Parathyroid adenoma (tissue), 2 donors: Measurements from ENCODE around the gene GPX6.

Source experiments
- H2AFZ ChIP-seq: fragments of 300-600 bp; sonication (generic); one replicate; pipeline ENCODE4 v1.7.0; 2017; ENCODE audit warnings: antibody characterized with exemption, mild to moderate bottlenecking
- H3K27ac ChIP-seq: fragments of 300-600 bp; sonication (generic); one replicate; pipeline ENCODE4 v1.7.0; 2017
- H3K27me3 ChIP-seq: fragments of 300-600 bp; sonication (generic); one replicate; pipeline ENCODE4 v1.7.0; 2017; ENCODE audit warnings: low read length; ENCODE audit not compliant: control insufficient read depth, insufficient read depth
- H3K36me3 ChIP-seq: fragments of 300-600 bp; sonication (generic); one replicate; pipeline ENCODE4 v1.7.0; 2017; ENCODE audit warnings: low read length; ENCODE audit not compliant: control insufficient read depth, insufficient read depth
- H3K4me1 ChIP-seq: fragments of 300-600 bp; sonication (generic); one replicate; pipeline ENCODE4 v1.7.0; 2017; ENCODE audit warnings: control low read depth
- H3K4me2 ChIP-seq: fragments of 300-600 bp; sonication (generic); one replicate; pipeline ENCODE4 v1.7.0; 2017; ENCODE audit warnings: low read length
- H3K4me3 ChIP-seq: fragments of 300-600 bp; sonication (generic); one replicate; pipeline ENCODE4 v1.7.0; 2017; ENCODE audit warnings: low read depth, low read length
- H3K79me2 ChIP-seq: fragments of 300-600 bp; sonication (generic); one replicate; pipeline ENCODE4 v1.7.0; 2017; ENCODE audit warnings: control low read depth
- H3K9ac ChIP-seq: fragments of 300-600 bp; sonication (generic); one replicate; pipeline ENCODE4 v1.7.0; 2017; ENCODE audit warnings: mild to moderate bottlenecking
- H3K9me3 ChIP-seq: fragments of 300-600 bp; sonication (generic); one replicate; pipeline ENCODE4 v1.7.0; 2017; ENCODE audit warnings: low read length; ENCODE audit not compliant: control insufficient read depth
- TF ChIP-seq, protein P1 (sequence below): fragments of 300-600 bp; sonication (generic); IDR thresholded peaks from one replicate; pipeline ENCODE4 v1.7.0; 2017; ENCODE audit warnings: antibody characterized with exemption, mild to moderate bottlenecking
- donor health status: primary hyperparathyroidism.

GPX6 gene

DNA sequence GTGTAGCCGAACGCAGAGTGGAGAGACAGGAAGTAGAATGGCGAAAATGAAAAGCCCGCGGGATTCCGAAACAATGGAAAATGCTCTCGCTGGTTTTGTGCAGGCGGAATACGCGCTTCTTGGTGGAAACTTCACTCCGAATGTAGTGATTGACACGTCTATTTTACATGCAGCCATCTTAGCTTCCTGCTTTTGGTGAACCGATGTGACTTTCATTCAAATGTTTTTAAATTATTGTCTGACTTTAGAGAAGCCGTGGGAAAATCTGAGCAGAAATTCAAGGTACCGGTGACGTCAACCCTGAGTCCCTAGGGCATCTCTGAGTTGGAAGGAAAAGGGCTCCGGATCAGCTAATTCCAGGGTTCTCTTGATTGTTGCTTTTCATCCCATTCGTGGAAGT lies 21.5 kb upstream of the GPX6 start:
- no peaks in the 10 kb centered on the region for H3K27me3 ChIP-seq
- H3K9me3 ChIP-seq, result no peaks in the 10 kb centered on the region
- TF ChIP-seq, protein P1, sequence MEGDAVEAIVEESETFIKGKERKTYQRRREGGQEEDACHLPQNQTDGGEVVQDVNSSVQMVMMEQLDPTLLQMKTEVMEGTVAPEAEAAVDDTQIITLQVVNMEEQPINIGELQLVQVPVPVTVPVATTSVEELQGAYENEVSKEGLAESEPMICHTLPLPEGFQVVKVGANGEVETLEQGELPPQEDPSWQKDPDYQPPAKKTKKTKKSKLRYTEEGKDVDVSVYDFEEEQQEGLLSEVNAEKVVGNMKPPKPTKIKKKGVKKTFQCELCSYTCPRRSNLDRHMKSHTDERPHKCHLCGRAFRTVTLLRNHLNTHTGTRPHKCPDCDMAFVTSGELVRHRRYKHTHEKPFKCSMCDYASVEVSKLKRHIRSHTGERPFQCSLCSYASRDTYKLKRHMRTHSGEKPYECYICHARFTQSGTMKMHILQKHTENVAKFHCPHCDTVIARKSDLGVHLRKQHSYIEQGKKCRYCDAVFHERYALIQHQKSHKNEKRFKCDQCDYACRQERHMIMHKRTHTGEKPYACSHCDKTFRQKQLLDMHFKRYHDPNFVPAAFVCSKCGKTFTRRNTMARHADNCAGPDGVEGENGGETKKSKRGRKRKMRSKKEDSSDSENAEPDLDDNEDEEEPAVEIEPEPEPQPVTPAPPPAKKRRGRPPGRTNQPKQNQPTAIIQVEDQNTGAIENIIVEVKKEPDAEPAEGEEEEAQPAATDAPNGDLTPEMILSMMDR, result no peak
- H3K4me3 ChIP-seq, result no peak overlapping the region
- no peak overlapping the region for H2AFZ ChIP-seq
- no peaks in the 10 kb centered on the region for H3K79me2 ChIP-seq
- no peak overlapping the region for H3K4me2 ChIP-seq
- no peak overlapping the region for H3K27ac ChIP-seq
- no peaks in the 10 kb centered on the region for H3K4me1 ChIP-seq
- H3K36me3 ChIP-seq, result no peaks in the 10 kb centered on the region
- H3K9ac ChIP-seq, result no peak overlapping the region

DNA sequence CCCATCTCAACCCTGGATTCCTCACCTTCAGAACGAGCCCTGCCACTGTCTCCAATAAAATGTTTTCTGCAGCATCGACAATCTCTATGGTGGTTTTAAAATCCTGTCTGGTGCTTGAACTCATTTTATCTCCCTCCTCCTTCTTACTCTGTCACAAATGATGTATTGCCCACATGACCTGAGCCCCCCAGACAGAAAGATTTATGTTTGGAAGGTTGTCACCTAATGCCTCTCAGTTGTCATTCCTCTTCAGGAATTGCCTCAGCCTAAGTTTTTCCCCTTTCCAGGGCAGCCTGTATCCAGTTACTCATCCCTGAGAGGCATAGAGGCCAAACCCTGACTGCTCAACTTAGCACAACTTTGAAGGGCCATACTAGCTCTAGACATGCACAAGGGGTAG lies 19.3 kb upstream of the GPX6 start:
- H3K9me3 ChIP-seq, result no peaks in the 10 kb centered on the region
- no peaks in the 10 kb centered on the region for H3K27me3 ChIP-seq
- no peak overlapping the region for H3K9ac ChIP-seq
- TF ChIP-seq, protein P1, result no peak
- H3K36me3 ChIP-seq, result no peaks in the 10 kb centered on the region
- no peak overlapping the region for H3K4me2 ChIP-seq
- H3K4me1 ChIP-seq, result no peaks in the 10 kb centered on the region
- H3K4me3 ChIP-seq, result no peak overlapping the region
- H2AFZ ChIP-seq, result no peak overlapping the region
- H3K79me2 ChIP-seq, result no peaks in the 10 kb centered on the region
- H3K27ac ChIP-seq, result no peak overlapping the region

DNA sequence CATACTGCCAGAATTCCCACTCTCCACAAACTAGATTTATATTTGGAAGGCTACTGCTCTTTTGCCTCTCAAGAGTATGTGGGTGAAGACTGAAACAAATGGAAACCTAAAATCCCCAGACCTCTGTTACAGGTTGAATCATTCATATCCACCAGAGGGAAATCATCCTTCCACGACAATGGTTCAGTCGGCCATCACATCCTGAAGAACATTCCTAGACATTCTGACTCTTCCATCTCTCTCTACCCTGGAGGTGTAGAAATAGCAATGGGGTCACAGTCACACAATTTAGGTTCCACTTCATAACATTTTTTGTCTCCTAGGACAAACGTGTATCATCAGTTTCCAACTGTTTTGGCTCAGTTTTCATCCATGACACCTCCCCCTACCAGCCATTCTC lies 18.7 kb upstream of the GPX6 start:
- Histone ChIP-seq H3K27ac (no peak overlapping the region), H3K9ac (no peak overlapping the region), H3K36me3 (no peaks in the 10 kb centered on the region), H3K4me2 (no peak overlapping the region), H3K4me1 (no peaks in the 10 kb centered on the region), H3K27me3 (no peaks in the 10 kb centered on the region), H3K4me3 (no peak overlapping the region), H2AFZ (no peak overlapping the region), H3K79me2 (no peaks in the 10 kb centered on the region), H3K9me3 (no peaks in the 10 kb centered on the region)
- TF ChIP-seq, protein P1, result no peak

DNA sequence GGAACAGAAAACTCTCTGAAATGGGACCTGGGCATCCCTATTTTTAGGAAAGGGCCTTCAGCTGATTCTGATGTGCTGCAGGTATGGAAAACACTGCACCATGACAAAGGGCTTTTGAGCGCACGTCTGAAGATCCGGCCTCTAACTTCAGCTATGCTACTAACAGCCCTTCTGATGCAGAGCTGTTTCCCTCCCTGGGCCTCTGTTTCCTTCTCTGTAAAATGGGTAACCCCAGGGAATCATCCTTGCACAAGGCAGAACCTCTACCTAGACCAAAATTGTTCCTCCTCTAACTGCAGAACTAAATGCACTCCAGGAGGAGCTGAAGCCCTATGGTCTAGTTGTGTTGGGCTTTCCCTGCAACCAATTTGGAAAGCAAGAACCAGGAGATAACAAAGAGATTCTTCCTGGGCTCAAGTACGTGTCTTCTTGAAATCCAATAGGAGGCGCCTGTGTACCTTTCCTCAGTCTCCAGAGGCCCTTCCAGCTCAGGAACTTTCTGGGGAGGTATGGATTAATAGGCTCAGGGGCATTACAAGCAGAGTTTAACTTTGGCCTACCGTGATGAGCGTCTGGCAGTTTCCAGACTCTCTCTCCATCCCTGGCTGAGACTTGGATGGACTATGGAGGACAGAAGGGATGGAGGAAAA lies 16.0 kb upstream of the GPX6 start:
- no peak overlapping the region for H2AFZ ChIP-seq
- H3K4me3 ChIP-seq, result no peak overlapping the region
- H3K9me3 ChIP-seq, result no peaks in the 10 kb centered on the region
- no peaks in the 10 kb centered on the region for H3K4me1 ChIP-seq
- H3K9ac ChIP-seq, result no peak overlapping the region
- no peaks in the 10 kb centered on the region for H3K27me3 ChIP-seq
- no peak overlapping the region for H3K27ac ChIP-seq
- H3K36me3 ChIP-seq, result no peaks in the 10 kb centered on the region
- no peak overlapping the region for H3K4me2 ChIP-seq
- no peaks in the 10 kb centered on the region for H3K79me2 ChIP-seq
- TF ChIP-seq, protein P1, result no peak

DNA sequence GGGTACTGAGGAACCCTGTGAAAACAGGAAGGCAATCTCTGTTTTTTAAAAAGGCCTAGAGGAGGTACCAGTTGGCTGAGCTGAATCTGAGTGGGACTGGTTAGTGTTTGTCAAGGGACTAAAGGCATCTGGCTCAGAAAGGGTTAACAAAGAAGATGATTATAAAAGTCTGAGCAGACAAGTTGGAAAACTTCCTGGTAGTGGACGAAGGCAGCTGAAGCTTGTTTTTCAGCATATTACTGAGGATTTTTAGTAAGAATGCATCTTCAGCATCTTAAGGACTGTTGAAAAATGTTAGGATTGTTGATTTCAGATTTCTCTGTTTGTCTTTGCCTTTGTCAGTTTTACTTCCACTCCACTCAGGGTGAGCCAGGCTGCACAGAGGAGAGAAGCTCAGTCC lies 15.2 kb upstream of the GPX6 start:
- no peaks in the 10 kb centered on the region for H3K27me3 ChIP-seq

More for the DNA sequence above, 15.2 kb upstream of the GPX6 start:
- H3K4me3 ChIP-seq, result no peak overlapping the region
- no peak overlapping the region for H3K4me2 ChIP-seq
- no peaks in the 10 kb centered on the region for H3K36me3 ChIP-seq
- H2AFZ ChIP-seq, result no peak overlapping the region
- no peaks in the 10 kb centered on the region for H3K4me1 ChIP-seq
- no peak overlapping the region for H3K9ac ChIP-seq
- H3K9me3 ChIP-seq, result no peaks in the 10 kb centered on the region
- TF ChIP-seq, protein P1, result no peak
- no peaks in the 10 kb centered on the region for H3K79me2 ChIP-seq
- H3K27ac ChIP-seq, result no peak overlapping the region
